Upper lobe of left lung (tissue), 4 donors: ENCODE results near the gene DNAI1.

ENCODE experiments used
- EP300 ChIP-seq, 4 donors: sonication (generic); formaldehyde crosslinking; IDR thresholded peaks; one replicate each; pipeline ENCODE4 v1.5.1; 2017; ENCODE audit warnings: antibody characterized with exemption in 4 of 4, control low read depth in 2 of 4
- POLR2AphosphoS5 ChIP-seq, 2 donors: sonication (generic); formaldehyde crosslinking; IDR thresholded peaks; one replicate each; pipeline ENCODE4 v1.5.1; 2017; ENCODE audit warnings: antibody characterized with exemption in 2 of 2
- TF ChIP-seq, protein P1 (sequence below), 6 experiments: fragments of 450-650 bp in 4 of 6; fragments of 200-600 bp in 2 of 6; sonication (generic) in 2 of 6; IDR thresholded peaks; one replicate each; pipeline ENCODE4 v1.5.1; 2016 to 2019; ENCODE audit warnings: antibody characterized with exemption in 6 of 6

DNA sequence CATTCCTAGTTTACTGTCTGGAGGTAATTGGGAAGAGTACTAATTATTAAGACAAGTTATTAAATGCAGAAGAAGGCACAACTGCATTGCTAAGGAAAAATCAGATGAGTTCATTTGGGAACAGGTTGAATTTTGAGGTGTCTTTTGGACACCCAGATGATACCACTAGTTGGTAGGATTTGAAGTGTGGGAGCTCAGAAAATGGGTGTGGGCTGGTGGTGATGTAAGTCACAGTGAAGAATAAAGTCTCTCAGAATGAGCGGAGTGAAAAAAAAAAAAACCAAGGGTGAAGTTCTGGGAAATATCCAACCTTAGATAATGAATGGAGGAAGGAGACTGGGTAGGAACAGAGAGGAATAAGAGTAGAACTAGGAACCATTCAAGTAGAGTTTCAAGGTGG, 46.3 kb upstream of the DNAI1 start:
- TF ChIP-seq POLR2AphosphoS5 (IDR thresholded peaks at IDR 0.05) (no peak), EP300 (IDR thresholded peaks at IDR 0.05) (no peak)
- TF ChIP-seq, protein P1, sequence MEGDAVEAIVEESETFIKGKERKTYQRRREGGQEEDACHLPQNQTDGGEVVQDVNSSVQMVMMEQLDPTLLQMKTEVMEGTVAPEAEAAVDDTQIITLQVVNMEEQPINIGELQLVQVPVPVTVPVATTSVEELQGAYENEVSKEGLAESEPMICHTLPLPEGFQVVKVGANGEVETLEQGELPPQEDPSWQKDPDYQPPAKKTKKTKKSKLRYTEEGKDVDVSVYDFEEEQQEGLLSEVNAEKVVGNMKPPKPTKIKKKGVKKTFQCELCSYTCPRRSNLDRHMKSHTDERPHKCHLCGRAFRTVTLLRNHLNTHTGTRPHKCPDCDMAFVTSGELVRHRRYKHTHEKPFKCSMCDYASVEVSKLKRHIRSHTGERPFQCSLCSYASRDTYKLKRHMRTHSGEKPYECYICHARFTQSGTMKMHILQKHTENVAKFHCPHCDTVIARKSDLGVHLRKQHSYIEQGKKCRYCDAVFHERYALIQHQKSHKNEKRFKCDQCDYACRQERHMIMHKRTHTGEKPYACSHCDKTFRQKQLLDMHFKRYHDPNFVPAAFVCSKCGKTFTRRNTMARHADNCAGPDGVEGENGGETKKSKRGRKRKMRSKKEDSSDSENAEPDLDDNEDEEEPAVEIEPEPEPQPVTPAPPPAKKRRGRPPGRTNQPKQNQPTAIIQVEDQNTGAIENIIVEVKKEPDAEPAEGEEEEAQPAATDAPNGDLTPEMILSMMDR (IDR thresholded peaks at IDR 0.05) = no peak
